Stimulated activated CD8-positive, alpha-beta memory T cell treated with anti-CD3 and anti-CD28 coated beads, Interleukin-7, amount 100 ng/mL, for 4 hours (primary cell): Measurements from ENCODE around the gene EPHA4.

ENCODE experiments used
- DNase-seq, 2 donors: peaks; one replicate each; pipeline ENCODE4 v3.0.0-alpha.2; 2020; ENCODE audit warnings: low read depth in 2 of 2

The EPHA4 gene

DNA sequence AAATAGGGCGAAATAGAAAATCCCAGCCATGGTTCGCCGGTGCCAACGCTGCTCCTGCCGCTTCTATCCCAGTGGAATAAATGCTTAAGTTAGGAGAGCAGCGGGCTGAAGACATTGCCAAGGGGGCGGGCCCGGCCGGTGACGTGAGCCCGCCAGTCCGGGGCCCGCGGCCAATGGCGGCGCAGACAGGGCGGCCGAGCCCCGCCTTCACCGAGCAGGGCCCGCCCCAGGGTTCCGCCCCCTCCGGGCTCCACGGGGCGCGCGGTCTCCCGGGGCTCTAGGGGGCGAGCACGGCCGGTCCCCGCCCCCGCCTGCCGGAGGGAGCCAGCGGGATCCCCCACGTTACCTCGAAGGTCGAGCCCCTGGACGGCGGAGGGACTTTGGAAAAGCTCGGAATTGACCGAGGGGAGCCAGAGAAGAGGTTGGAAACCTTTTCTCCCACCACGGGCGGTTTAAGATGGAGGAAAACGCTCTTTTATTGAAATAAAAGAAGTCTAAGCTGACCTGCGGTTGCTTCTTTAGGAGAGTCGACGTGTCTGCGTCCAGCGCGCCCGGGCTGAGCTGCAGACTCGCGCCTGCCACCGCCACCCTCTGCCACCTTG is at the start of gene EPHA4:
Gene EPHA4 (minus strand): TSS at position 86 of the 602 bp plus-strand sequence. CDS start 56 bp downstream, at position 30.
- peak; percentile 50 to 77 for DNase-seq

DNA sequence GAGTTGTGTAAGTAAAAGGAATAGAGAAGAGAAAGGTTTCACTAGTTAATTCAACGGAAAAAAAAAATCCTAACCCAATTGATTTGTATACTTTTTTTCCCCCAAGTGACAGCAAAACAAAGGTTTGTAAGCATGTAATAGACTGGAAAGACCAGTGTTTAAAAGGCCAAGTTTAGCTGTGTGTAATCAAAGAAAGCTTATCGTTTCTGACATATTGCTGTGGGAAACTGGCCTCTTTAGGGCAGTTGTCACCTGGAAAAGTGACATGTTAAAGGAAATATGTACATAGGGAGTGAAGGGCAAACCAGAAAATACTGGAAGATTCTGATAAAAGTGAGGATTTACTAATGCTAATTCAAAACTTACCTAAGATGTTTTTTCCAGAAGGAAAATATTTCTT is 45.9 kb upstream of the EPHA4 start:
- DNase-seq, result no peak

DNA sequence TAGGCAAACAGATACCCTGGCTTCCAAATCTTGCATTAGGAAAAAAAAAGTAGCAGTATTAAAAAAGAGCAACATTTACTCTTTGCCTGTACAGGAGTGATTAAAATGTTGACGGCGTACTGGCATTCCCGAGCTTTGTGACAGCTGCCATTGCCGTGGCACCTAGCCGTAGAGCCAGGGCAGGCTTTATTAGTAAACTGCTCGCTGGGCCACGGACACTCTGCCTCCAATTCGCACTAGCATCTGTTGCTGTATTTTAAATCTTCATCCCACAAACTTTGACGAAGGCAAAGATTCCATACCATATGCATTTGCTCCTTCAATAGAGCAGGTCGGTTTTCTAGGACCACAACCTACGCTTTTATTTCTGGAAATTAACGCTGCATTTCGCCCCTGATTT is 44.5 kb upstream of the EPHA4 start:
- DNase-seq, result no peak

DNA sequence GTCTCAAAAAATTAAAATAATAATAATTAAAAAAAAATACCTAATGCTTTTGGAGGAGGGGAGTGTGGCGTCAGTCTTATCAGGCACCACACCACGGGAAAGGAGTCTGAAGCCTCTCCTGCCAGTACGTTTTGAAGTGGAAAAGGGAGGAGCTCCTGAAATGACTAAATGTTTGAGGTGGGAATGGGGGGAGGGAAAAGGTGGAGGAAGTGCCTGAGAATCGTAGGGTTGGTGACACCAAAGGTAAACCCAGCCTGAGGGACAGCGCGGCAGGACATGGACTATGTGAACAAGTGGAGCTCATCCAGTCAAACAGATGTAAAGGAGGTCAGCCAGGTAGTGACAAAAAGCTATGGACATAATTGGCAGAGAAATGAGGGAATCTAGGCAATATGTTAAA is 42.2 kb upstream of the EPHA4 start:
- no peak for DNase-seq

DNA sequence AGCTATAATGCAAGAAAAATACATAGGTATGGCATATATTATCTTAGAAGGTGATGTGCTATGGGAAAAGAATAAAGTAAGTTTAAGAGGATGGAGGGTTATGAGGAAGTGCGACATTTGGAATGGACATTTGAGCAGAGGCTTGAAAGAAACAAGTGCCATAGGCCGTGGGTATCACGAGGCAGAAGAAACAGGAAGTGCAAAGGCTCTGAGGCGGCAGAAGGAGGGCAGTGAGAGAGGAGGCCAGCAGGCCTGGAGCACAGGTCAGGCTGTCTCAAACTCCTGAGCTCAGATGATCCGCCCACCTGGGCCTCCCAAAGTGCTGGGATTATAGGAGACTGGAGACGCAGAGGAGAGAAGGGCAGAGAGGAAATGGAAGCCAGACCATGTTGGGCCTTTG is 40.7 kb upstream of the EPHA4 start:
- DNase-seq, result no peak

DNA sequence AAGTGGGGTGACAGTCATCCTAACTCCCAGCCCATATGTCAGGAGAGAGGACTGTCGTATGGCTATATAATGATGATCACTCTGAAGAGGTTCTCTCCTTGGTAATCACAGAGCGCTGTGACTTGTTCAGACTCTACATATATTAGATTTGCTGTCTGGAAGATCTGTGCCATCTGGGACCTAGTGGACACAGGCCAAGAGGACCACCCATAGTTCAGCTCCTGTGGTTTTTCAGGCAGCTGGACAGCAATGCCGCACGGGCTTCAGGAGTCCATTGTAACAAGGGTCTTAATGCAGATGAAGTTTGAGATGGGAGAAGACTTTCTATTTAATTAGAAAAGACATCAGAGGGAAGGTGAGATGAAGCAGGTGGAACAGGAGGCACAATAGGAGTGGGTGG is 40.1 kb upstream of the EPHA4 start:
- DNase-seq, result no peak

DNA sequence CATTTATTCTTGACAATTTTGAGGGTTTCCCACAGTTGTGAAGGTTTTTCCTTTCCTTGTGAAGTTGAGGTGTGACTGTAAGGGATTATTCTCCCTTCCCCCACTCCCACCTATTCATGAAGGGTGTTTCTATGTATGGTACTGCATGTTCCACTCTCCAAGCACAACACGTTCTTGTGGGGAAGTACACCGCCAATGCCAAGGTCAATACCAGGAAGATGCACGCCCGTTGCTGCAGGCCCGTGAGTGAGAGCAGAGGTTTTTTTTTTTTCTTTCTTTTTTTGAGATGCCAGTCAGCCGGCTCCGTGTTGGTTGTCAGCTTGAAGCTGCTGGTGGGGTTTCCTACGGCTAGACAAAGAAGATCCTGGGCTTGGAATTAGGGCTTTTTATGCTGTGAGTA is 38.6 kb upstream of the EPHA4 start:
- no peak for DNase-seq

DNA sequence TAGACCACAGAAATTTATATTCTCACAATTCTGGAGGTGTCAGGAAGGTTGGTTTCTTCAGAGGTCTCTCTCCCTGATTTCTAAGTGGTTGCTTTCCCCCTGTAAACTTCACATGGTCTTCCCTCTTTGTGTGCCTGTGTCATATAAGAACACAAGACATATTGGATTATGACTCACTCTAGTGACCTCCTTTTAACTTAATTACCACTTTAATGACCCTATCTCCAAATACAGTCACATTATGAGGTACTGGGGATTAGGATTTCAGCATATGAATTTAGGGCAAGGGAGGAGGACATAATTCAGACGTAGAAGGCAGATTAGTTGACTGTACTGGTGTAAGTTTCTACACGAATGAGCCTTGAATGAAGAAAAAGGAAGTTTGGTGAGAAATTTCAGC is 38.2 kb upstream of the EPHA4 start:
- DNase-seq, result no peak

DNA sequence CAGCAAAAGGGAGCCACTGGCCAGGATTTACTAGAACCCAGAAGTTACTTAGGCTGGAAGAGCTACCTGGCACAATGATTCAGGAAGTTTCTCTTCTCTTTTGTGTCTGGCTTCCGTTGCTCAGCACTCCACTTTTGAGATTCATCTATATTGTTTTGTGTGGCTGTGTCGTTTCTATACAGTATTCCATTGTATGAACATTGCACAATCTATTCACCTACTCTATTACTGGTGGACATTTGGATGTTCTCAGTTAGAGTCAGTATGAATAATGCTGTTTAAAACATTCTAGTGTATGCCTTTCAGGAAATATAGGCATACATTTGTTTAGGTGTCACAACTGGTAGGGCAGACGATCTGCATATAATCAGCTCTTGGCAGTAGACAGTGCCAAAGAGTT is 36.3 kb upstream of the EPHA4 start:
- no peak for DNase-seq

DNA sequence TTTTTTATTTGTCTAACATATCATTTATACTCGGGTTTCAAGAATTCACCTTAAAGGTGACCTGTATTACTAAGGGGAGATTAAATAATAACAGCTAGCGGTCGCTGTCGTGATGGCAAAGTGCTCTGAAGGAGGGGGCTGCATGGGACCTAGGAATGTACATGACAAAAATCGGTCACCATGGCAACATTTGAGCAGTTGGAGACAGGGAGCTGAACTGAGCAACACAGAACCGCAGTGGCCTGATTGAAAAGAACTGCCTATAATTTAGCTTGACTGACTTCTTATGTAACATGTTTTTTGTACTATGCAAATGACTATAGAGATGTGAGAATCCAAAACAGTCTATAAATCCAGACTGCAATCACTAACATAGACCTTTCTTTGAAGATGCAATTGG is 34.3 kb upstream of the EPHA4 start:
- DNase-seq, result no peak

DNA sequence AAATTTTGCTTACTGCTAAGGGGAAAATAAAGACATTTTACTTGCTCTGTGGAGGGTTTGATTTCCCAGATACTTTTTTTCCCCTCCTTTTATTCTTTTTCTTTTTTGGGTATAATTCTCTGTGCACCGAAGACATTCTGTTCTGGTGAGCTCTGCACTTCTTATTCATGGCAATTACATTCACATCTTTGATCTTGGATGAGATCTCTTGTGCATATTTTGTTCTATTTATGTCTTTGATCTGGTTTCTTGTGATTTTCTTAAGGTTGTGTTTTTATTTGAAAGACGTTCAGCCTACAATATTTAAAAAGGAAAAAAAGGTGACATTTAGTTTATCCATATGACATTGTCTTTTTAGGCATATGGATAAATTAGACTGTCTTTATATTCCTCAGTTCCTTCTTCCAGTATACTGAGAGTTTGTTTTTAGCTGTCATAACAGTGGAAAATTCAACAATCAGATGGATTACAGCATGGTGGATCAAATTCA is 33.7 kb upstream of the EPHA4 start:
- DNase-seq, result no peak

DNA sequence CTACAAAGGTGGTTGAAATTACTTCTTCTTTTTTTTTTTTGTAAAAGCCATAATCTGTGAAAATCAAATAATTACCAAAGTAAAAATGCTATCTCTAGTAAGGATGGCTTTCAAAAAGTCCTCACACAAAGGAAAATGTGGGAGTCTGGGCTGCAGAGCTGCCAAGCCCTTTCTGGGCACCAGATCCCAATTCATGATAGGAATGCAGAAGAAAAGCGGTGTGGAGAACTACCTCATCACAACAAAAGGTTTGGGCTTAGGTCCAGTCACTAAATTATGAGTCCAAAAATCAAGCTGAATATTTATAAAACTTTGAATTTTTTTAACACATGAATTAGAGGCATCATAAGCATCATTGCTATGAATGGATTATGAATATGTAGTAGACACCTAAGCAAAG is 30.8 kb upstream of the EPHA4 start:
- no peak for DNase-seq

DNA sequence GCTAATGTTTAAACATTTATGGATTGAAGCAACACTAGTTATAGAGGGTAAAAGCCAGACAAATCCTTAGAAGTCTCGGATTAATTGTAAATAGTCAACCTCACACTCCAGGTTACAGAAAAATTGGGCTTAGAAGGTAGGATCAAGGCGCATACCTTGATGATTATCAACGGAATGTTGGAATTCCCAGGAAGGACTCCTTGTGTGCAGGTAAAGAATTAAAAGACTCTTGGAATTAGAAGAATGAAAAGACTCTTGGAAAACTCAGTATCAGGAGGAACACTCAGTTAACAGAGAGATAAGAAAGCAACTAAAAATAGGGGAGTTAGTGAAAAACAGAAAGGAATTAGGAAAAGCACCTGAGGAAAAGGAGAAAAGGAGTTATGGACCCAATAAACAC is 29.3 kb upstream of the EPHA4 start:
- no peak for DNase-seq

DNA sequence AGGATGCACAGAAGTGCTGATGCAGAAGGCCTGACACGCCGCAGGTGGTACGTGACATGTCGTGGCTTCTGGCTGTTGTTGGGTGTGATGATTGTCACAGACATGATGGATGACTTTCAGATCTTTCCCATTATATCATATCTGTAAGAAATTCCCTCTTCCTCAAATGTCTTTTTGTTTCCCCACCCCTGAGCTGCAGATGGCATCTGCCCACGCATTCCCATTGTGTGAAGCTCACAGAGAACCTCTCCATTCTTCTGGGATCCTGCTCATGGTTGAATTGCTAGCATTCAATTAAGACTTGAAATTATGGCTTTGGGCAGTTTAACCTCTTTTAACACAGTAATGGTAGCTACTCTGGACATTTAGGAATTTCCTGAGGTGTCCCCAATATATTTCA is 28.3 kb upstream of the EPHA4 start:
- DNase-seq, result no peak

DNA sequence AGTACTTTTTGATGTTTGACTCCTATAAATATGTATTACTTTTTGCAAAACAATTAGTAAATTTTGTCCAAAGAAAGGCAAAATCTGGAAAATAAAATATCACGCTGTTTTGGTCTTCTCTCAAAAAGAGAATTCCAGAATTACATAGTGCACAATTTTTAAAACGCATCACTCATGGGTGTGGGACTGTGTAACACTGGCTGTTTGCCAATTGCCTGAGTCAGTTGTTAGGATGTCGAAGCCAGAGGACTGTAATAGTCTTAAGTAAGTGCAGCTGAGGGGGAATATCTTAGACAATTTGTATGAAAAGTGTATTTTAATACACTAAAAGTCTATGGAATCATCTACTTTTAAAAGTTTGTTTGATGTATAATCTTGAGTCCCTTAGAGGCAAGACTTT is 24.1 kb upstream of the EPHA4 start:
- DNase-seq, result no peak

DNA sequence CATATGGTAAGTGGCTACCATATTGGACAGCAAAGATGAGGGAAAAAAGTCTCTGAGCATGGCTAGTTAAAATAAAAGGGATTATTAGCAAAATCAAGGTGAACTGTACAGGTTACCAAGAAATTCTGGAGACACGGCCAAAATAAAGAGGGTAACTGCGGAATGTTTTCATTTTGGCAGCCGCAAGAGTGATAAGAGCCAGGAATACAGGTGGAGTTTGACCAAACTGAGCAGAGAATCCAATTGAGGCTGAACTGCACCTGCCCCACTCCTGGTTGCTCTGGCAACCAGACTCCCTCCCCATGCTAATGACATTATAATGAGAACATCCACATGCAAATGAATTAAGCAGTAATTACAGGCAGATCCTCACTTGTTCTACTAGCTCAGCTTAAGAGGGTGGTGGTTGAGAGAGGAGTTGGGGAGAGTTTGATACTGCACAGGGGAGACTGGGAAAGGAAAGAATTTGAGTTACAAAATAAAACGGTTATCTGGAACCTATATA is 18.8 kb upstream of the EPHA4 start:
- DNase-seq, result no peak

DNA sequence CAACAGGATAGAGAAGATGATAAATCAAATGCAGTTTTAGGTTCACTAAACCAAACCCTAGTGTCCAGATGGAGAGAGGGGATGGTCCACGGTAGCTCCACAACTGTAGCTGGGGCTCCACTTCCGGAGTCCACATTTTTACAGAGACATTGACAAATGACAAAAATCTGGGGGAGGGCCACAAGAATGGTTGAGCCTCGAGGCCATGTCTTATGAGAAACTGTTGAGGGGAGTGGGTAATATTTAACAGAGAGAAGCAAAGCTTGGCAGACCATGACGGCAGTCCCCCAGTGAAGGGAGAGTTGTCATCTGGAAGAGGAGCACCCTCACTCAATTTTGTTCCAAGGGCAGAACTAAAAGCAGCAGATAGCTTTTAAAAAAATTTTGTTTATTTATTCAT is 17.6 kb upstream of the EPHA4 start:
- no peak for DNase-seq

DNA sequence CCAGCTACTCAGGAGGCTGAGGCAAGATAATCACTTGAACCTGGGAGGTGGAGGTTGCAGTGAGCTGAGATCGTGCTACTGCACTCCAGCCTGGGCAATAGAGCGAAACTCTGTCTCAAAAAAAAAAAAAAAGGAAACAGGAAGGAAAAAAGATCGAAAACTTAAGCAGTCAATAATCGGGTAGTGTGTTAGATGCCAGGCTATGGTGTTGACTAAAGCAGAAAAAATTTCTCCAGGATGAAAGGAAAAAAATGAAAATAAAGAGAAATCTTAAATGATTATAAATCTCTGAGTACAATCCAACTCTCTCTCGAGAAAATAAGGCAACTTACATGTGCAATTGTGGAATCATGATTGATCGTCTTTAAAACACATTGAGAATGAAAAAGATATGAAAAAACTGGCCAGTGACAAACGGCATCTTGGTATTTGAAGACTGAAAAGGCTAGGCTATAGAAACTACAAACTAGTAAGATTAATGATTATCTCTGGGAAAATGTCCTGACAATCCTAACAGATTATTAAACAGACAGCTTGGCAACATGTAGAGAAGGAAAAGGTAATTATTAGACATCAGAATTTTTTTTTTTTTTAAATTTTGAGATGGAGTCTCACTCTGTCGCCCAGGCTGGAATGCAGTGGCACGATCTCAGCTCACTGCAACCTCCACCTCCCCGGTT is 16.3 kb upstream of the EPHA4 start:
- no peak for DNase-seq

DNA sequence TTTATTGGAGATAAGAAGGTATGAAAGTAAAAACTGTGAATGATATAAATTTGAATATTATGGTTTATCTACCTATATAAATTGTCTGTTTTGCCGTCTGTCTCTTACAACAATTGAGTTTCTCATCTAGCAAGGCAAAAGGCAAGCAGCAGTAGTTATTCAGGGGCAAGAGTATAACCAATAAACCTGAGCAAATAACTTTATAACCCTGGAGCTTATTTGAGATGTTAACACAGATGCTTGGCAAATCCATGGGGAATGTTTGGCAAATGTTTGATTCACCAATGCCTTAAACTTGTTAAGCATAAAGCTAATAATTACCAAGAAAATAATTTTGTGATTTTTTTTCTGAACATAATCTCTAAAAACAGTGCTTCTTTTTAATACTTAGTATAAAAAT is 9.9 kb upstream of the EPHA4 start:
- no peak for DNase-seq

DNA sequence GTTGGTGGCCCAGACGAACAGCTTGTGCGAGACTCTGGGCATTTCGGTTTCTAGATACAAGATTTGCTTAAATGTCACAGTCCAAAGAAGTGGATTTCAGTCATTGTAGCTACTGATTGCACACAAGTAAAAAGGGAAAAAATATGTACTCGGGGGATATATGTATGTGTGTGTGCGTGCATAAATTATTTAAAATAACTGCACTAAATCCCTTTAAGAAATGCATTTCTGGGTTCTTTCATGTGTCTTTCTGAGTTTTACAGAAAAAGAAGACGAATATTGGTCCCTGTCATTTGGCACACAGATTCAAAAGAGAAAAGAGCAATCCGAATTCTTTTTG is 2.1 kb upstream of the EPHA4 start:
- no peak for DNase-seq

DNA sequence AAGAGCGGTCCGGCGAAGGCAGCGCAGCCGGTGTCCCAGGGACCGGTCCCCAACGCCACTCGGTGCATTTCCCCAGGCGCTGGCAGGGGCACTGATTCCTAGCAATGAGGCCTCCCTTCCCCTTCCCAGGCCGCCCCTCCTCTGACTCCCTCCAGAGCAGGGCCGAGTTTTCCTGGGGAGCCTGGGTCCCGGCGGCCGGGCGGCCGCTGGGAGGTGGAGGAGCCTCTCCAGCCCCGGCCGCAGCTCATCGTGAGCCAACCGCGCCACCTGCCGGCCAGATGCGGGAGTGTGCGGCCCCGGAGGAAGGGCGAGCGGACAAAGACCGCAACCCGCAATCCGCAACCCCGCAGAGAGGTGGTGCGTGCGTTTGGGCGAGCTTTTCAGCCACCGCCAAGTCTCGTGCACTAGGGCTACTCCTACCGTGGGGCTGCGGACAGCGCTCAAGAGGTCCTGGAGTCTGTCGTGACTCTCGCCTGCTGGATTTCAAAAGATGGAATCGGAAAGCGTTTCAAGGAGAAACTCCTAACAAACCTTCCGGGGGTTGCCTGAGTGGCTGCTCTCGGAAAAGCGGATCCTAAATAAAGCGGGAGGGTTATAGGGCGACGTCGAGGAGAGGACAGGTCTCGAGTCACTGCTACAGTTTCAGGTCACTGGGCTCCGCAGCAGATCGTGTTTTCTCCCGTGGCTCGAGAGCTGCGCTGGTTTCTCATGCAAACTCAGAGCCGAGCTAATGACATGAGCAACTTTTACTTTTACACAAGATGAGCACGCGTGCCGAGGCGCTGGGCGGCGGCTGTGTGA is 1.5 kb upstream of the EPHA4 start:
- peak; percentile 38 to 64 for DNase-seq

DNA sequence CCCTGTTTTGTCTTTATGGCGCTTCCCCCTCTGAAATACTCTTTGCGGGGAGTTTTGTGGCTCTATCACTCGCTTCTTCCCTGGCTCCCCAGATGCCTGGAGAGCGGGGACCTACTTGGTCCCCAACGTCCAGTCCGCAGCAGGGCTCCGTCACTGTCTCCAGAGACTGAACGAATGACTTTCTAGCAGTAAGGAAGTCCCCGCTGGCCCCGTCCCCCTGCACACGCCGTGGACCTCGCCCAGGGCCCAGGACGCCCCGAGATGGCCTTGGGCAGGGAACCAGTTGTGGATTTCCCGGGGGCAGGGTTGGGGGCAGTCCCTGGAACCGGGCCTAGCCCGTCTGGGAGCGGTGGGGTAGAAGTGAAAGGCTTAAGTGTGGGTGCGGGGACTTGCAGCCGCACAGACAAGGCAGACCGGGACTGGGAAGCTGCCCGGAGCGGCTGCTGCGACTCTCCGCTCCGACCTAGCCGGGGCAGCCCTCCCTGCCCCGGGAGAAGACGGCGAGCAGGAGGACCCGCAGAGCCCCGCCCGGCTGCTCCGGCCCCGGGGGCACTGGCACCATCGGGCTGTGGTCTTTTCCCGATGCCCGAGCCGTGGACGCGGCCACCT is 821 bp upstream of the EPHA4 start:
- peak in 1 of 2 donors; percentile 12 for DNase-seq
